SK-MEL-5 (cell line): ENCODE measurements around the gene FHDC1. TPM values are rescaled to one million over a fixed set of nuclear protein-coding genes. Genes with fewer than 3 reads are reported as not detected.

ENCODE experiments used
- total RNA-seq: library from RNA; depleted of rRNA; stranded (reverse); fragments of >200 nt; shearing (Covaris generic); gene quantifications from 2 replicates; pipeline ENCODE4 v1.2.3, GENCODE V29; 2014; rRNA removed

Gene FHDC1
- total RNA-seq, 1 experiment from 2014 or later: 0.53 TPM

Other genes with a start within 250 kb of the FHDC1 start
- gene TIGD4, start 156.6 kb upstream of the FHDC1 start, total RNA-seq: 1.8 and 2.1 TPM in 2 replicates
- 41.2 and 42.0 TPM in 2 replicates for gene ARFIP1, start 156.4 kb upstream of the FHDC1 start, total RNA-seq